WERI-Rb-1 (cell line): ENCODE results near the gene LNP1.
"Not testable (repeated sequence)": the region's sequence is repeated elsewhere in the genome, so short reads cannot be mapped to it uniquely, and the experiment has no call there.

Source experiments
- DNase-seq: peaks from one replicate; pipeline ENCODE4 v3.0.0-alpha.2; 2020
- H3K27ac ChIP-seq: fragments of 250-450 bp; sonication (Bioruptor Pico); 2 replicates; pipeline ENCODE4 v1.5.1; 2020; ENCODE audit warnings: mild to moderate bottlenecking, moderate library complexity
- H3K27me3 ChIP-seq: fragments of 250-450 bp; sonication (Bioruptor Pico); 2 replicates; pipeline ENCODE4 v1.5.1; 2021; ENCODE audit warnings: mild to moderate bottlenecking, low read depth, moderate library complexity; ENCODE audit not compliant: insufficient read depth, severe bottlenecking
- H3K36me3 ChIP-seq: fragments of 250-450 bp; sonication (Bioruptor Pico); 2 replicates; pipeline ENCODE4 v1.5.1; 2020; ENCODE audit warnings: mild to moderate bottlenecking, moderate library complexity
- H3K4me3 ChIP-seq: 2 replicates; pipeline ENCODE4 v1.5.1; 2011; ENCODE audit warnings: low read depth, mild to moderate bottlenecking, control low read depth, low read length
- H3K9me3 ChIP-seq: fragments of 250-450 bp; sonication (Bioruptor Pico); 2 replicates; pipeline ENCODE4 v1.5.1; 2021; ENCODE audit warnings: mild to moderate bottlenecking, moderate library complexity; ENCODE audit not compliant: severe bottlenecking
- TF ChIP-seq, protein P1 (sequence below): IDR thresholded peaks from 2 replicates; pipeline ENCODE4 v1.5.1; 2011; ENCODE audit warnings: low read depth, mild to moderate bottlenecking, control low read depth, inconsistent platforms, low read length

The LNP1 gene

DNA sequence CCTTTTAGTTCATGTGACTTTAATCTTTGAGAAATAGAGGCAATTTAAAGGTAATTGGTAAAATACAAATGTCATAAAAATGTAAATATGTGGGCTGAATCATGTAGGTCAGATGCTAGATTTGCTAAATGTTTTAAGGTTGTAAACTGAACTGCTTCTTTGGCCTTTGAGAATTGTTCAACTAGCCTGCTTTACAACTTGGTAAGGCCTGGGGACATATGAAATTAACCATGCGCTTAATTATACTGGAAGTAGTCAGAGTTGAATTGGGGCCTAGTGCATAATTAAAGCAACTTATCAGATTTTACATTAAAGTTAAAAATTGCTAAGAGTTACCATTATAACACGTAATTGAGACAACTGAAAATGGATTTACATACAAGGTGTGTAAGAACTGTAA, 70.1 kb downstream of the LNP1 start:
- no peak overlapping the region for H3K27ac ChIP-seq
- TF ChIP-seq, protein P1, sequence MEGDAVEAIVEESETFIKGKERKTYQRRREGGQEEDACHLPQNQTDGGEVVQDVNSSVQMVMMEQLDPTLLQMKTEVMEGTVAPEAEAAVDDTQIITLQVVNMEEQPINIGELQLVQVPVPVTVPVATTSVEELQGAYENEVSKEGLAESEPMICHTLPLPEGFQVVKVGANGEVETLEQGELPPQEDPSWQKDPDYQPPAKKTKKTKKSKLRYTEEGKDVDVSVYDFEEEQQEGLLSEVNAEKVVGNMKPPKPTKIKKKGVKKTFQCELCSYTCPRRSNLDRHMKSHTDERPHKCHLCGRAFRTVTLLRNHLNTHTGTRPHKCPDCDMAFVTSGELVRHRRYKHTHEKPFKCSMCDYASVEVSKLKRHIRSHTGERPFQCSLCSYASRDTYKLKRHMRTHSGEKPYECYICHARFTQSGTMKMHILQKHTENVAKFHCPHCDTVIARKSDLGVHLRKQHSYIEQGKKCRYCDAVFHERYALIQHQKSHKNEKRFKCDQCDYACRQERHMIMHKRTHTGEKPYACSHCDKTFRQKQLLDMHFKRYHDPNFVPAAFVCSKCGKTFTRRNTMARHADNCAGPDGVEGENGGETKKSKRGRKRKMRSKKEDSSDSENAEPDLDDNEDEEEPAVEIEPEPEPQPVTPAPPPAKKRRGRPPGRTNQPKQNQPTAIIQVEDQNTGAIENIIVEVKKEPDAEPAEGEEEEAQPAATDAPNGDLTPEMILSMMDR, result no peak
- no peaks in the 10 kb centered on the region for H3K27me3 ChIP-seq
- peaks cover 17% of the 10 kb centered on the region for H3K9me3 ChIP-seq
- H3K36me3 ChIP-seq, result no peaks in the 10 kb centered on the region
- no peak overlapping the region for H3K4me3 ChIP-seq
- DNase-seq, result no peak

DNA sequence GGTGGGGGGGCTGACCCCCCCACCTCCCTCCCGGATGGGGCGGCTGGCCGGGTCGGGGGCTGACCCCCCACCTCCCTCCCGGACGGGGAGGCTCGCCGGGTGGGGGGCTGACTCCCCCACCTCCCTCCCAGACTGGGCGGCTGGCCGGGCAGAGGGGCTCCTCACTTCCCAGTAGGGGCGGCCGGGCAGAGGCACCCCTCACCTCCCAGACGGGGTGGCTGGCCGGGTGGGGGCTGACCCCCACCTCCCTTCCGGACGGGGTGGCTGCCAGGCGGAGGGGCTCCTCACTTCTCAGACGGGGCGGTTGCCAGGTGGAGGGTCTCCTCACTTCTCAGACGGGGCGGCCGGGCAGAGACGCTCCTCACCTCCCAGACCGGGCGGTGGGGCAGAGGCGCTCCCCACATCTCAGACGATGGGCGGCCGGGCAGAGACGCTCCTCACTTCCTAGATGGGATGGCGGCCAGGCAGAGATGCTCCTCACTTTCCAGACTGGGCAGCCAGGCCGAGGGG, 76.6 kb downstream of the LNP1 start:
- not testable (repeated sequence) for H3K4me3 ChIP-seq, H3K27ac ChIP-seq, DNase-seq, H3K27me3 ChIP-seq, H3K36me3 ChIP-seq, H3K9me3 ChIP-seq

DNA sequence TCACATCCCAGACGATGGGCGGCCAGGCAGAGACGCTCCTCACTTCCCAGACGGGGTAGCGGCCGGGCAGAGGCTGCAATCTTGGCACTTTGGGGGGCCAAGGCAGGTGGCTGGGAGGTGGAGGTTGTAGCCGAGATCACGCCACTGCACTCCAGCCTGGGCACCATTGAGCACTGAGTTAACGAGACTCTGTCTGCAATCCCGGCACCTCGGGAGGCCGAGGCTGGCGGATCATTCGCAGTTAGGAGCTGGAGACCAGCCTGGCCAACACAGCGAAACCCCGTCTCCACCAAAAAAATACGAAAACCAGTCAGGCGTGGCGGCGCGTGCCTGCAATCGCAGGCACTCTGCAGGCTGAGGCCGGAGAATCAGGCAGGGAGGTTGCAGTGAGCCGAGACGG, 77.2 kb downstream of the LNP1 start:
- not testable (repeated sequence) for H3K36me3 ChIP-seq, H3K27me3 ChIP-seq, H3K4me3 ChIP-seq, H3K9me3 ChIP-seq, H3K27ac ChIP-seq, DNase-seq

DNA sequence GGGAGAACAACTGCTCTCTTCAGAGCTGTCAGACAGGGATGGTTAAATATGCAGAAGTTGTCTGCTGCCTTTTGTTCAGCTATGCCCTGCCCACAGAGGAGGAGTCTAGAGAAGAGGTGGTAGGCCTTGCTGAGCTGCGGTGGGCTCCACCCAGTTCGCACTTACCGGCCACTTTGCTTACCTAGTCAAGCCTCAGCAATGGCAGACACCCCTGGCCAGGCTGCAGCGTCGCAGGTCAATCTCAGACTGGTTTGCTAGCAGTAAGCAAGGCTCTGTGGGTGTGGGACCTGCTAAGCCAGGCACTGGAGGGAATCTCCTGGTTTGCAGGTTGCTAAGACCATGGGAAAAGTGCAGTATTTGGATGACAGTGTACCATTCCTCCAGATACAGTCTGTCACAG, 78.7 kb downstream of the LNP1 start:
- H3K4me3 ChIP-seq, result no peak overlapping the region
- H3K36me3 ChIP-seq, result no peaks in the 10 kb centered on the region
- H3K27ac ChIP-seq, result no peak overlapping the region
- H3K9me3 ChIP-seq, result no peaks in the 10 kb centered on the region
- H3K27me3 ChIP-seq, result no peaks in the 10 kb centered on the region
- DNase-seq, result no peak
- TF ChIP-seq, protein P1, result no peak

DNA sequence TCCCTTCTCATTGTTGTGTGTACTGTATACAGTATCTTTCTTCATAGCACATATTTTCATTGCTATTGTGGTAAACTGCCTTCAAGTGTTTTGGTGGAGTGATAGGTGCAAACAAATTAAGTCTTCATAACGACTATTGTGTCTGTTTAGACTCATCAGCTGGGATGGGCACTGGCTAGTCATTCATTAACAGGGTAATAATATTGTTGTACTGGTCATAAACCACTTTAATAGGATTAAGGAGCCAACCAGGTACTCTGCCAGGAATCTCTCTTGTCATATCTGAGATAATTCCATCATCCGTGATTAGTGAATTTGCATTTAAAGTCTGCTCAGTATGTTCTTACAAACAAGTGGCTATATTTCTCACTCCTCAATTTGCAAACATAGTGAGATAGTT, 80.8 kb downstream of the LNP1 start:
- TF ChIP-seq, protein P1, result no peak
- Histone ChIP-seq H3K27me3 (no peaks in the 10 kb centered on the region), H3K27ac (no peak overlapping the region), H3K36me3 (no peaks in the 10 kb centered on the region), H3K4me3 (no peak overlapping the region), H3K9me3 (no peaks in the 10 kb centered on the region)
- no peak for DNase-seq

DNA sequence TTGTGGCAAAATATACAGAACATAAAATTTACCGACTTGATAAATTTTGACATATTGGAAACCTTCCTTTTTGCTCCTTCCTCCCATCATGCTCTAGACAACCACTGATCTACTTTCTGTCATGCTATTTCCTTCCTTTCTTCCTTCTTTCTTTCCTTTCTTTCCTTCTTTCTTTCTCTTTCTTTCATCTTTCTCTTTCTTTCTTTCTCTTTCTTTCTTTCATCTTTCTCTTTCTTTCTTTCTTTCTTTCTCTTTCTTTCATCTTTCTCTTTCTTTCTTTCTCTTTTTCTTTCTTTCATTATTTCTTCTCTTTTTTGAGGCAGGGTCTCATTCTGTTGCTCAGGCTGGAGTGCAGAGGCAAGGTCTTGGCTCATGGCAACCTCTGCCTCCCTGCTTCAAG, 82.2 kb downstream of the LNP1 start:
- no peaks in the 10 kb centered on the region for H3K27me3 ChIP-seq
- no peaks in the 10 kb centered on the region for H3K9me3 ChIP-seq
- DNase-seq, result no peak
- no peaks in the 10 kb centered on the region for H3K36me3 ChIP-seq
- no peak overlapping the region for H3K4me3 ChIP-seq
- TF ChIP-seq, protein P1, result no peak
- H3K27ac ChIP-seq, result no peak overlapping the region

DNA sequence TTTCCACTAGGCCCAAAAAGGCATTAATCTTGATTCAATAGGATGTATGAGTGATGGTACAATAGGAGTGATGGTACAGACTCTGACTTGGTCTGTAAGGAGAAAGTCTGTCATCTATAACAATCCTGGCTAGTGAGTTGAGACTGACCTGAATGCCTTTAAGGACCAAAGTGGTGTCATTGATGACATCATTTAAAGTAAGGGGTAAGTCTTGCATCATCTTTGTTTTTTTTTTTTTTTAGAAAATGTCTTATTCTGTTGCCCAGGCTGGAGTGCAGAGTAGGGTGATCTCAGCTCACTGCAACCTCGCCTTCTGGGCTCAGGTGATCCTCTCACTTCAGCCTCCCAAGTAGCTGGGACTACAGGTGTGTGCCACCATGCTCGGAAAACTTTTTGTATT, 85.5 kb downstream of the LNP1 start:
- TF ChIP-seq, protein P1, result no peak
- Histone ChIP-seq H3K27me3 (no peaks in the 10 kb centered on the region), H3K36me3 (no peaks in the 10 kb centered on the region), H3K4me3 (no peak overlapping the region), H3K9me3 (no peaks in the 10 kb centered on the region), H3K27ac (no peak overlapping the region)
- no peak for DNase-seq
